ENCODE data around the gene PPP2R2B. TPM values are rescaled to one million over a fixed set of nuclear protein-coding genes. Genes with fewer than 3 reads are reported as not detected.

Gene PPP2R2B
- total RNA-seq, 1 experiment from 2014 or later, result not detected

- Histone ChIP-seq H3K27me3 (replicated peaks; ENCODE audit: insufficient read depth, low read depth, low read length, poor library complexity) (peaks cover 56% of the 10 kb centered on the region), H3K4me1 (ENCODE audit: insufficient read depth, low read length, poor library complexity, severe bottlenecking) (no peaks in the 10 kb centered on the region), H3K27ac (ENCODE audit: low read depth, low read length, poor library complexity, severe bottlenecking) (no peak overlapping the region), H3K9me3 (ENCODE audit: low read depth, low read length, poor library complexity, severe bottlenecking) (no peaks in the 10 kb centered on the region), H3K4me3 (ENCODE audit: low read depth, low read length, poor library complexity, severe bottlenecking) (no peak overlapping the region), H3K36me3 (ENCODE audit: insufficient read depth, low read length, poor library complexity, severe bottlenecking) (no peaks in the 10 kb centered on the region)
- DNase-seq (ENCODE audit: low spot score), result no peak
- TF ChIP-seq EZH2 (IDR thresholded peaks at IDR 0.05; ENCODE audit: borderline replicate concordance, low read depth, low read length, poor library complexity, severe bottlenecking), result no peak
- TF ChIP-seq CTCF (conservative IDR thresholded peaks at IDR 0.05; ENCODE audit: low read depth, low read length), result no peak
- ChIA-PET CTCF (no interaction called here), POLR2A (ENCODE audit: low non-redundant PET) (no interaction called here)
- intact Hi-C loops (cut with micrococcal nuclease; ENCODE audit: unreplicated experiment), result no loop called here
- no TSS peak for BruUV-seq (replicated peaks)
These were observed 182.9 kb downstream of the PPP2R2B start for GRCh38 chr5:146695646-146696045.

- Histone ChIP-seq H3K4me1 (ENCODE audit: insufficient read depth, low read length, poor library complexity, severe bottlenecking) (no peaks in the 10 kb centered on the region), H3K4me3 (ENCODE audit: low read depth, low read length, poor library complexity, severe bottlenecking) (no peak overlapping the region), H3K27ac (ENCODE audit: low read depth, low read length, poor library complexity, severe bottlenecking) (no peak overlapping the region), H3K36me3 (ENCODE audit: insufficient read depth, low read length, poor library complexity, severe bottlenecking) (no peaks in the 10 kb centered on the region), H3K27me3 (replicated peaks; ENCODE audit: insufficient read depth, low read depth, low read length, poor library complexity) (peaks cover 63% of the 10 kb centered on the region), H3K9me3 (ENCODE audit: low read depth, low read length, poor library complexity, severe bottlenecking) (no peaks in the 10 kb centered on the region)
- DNase-seq (ENCODE audit: low spot score), result no peak
- CTCF ChIA-PET, result no interaction called here
- POLR2A ChIA-PET (ENCODE audit: low non-redundant PET), result no interaction called here
- intact Hi-C loops (cut with micrococcal nuclease; ENCODE audit: unreplicated experiment), result no loop called here
- no peak for TF ChIP-seq CTCF (conservative IDR thresholded peaks at IDR 0.05; ENCODE audit: low read depth, low read length)
- TF ChIP-seq EZH2 (IDR thresholded peaks at IDR 0.05; ENCODE audit: borderline replicate concordance, low read depth, low read length, poor library complexity, severe bottlenecking), result no peak
- no TSS peak for BruUV-seq (replicated peaks)
These were observed 187.6 kb downstream of the PPP2R2B start for GRCh38 chr5:146690880-146691355.

DNA sequence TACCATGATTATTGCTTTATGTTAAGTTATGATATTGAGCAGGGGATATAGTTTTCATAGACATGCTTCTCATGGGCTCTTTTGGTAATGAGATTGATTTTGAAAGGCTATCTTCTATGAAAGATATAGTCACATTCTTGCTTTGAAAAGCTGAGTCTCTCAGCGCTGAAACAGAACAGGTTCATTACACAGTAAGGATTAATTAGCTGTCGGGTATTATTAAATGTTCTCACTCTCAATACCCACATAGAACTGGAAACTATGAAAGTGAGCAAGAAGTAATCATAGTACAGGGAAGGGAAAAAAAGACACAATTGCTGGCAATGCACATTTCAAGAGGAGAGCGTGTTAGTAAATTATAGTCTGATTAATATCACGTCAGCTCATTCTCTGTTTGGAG is 190.9 kb downstream of the PPP2R2B start:
- no peaks in the 10 kb centered on the region for H3K4me1 ChIP-seq (ENCODE audit: insufficient read depth, low read length, poor library complexity, severe bottlenecking)
- CTCF ChIA-PET, result no interaction called here
- POLR2A ChIA-PET (ENCODE audit: low non-redundant PET), result no interaction called here
- no peak overlapping the region for H3K4me3 ChIP-seq (ENCODE audit: low read depth, low read length, poor library complexity, severe bottlenecking)
- intact Hi-C loops (cut with micrococcal nuclease; ENCODE audit: unreplicated experiment), result no loop called here
- no peaks in the 10 kb centered on the region for H3K9me3 ChIP-seq (ENCODE audit: low read depth, low read length, poor library complexity, severe bottlenecking)
- peaks cover 80% of the 10 kb centered on the region for H3K27me3 ChIP-seq (replicated peaks; ENCODE audit: insufficient read depth, low read depth, low read length, poor library complexity)
- H3K36me3 ChIP-seq (ENCODE audit: insufficient read depth, low read length, poor library complexity, severe bottlenecking), result no peaks in the 10 kb centered on the region
- no peak for DNase-seq (ENCODE audit: low spot score)
- no TSS peak for BruUV-seq (replicated peaks)
- TF ChIP-seq EZH2 (IDR thresholded peaks at IDR 0.05; ENCODE audit: borderline replicate concordance, low read depth, low read length, poor library complexity, severe bottlenecking), result no peak
- no peak for TF ChIP-seq CTCF (conservative IDR thresholded peaks at IDR 0.05; ENCODE audit: low read depth, low read length)
- no peak overlapping the region for H3K27ac ChIP-seq (ENCODE audit: low read depth, low read length, poor library complexity, severe bottlenecking)
